Measurements from ENCODE around the gene PHLDB3.
"Not testable (repeated sequence)": the region's sequence is repeated elsewhere in the genome, so short reads cannot be mapped to it uniquely, and the experiment has no call there.

The PHLDB3 gene

GRCh38 chr19:43441716-43442115 lies 62.8 kb downstream of the PHLDB3 start:
- no peak overlapping the region for H3K4me3 ChIP-seq (ENCODE audit: low read length)
- TF ChIP-seq ZNF274 (IDR thresholded peaks at IDR 0.05; ENCODE audit: low read depth, low read length), result no peak

- H3K4me3 ChIP-seq (ENCODE audit: low read length), result no peak overlapping the region
- no peak for TF ChIP-seq ZNF274 (IDR thresholded peaks at IDR 0.05; ENCODE audit: low read depth, low read length)
Measured at GRCh38 chr19:43439709-43440063, 64.9 kb downstream of the PHLDB3 start.

GRCh38 chr19:43439032-43439708 lies 65.4 kb downstream of the PHLDB3 start:
- no peak for TF ChIP-seq ZNF274 (IDR thresholded peaks at IDR 0.05; ENCODE audit: low read depth, low read length)

GRCh38 chr19:43438291-43439031 lies 66.1 kb downstream of the PHLDB3 start:
- TF ChIP-seq ZNF274 (IDR thresholded peaks at IDR 0.05; ENCODE audit: low read depth, low read length), result no peak
- no peak overlapping the region for H3K4me3 ChIP-seq (ENCODE audit: low read length)

More at GRCh38 chr19:43439032-43439708, 65.4 kb downstream of the PHLDB3 start:
- H3K4me3 ChIP-seq (ENCODE audit: low read length), result no peak overlapping the region

DNA sequence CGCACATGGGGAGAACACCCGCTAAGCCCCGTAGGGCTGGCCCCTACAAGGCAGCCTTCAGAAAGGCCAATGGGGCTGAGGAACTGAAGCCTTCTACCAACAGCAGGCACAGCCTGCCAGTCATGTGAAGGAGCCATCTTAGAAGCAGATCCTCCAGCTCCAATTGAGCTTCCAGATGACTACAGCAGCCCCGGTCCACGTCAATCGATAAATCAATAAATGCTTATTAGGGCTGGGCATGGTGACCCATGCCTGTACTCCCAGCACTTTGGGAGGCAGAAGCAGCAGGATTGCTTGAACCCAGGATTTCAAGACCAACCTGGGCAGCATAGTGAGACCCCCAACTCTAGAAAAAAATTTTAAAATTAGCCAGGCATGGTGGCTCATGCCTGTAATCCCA lies 66.8 kb downstream of the PHLDB3 start:
- TF ChIP-seq ZNF274 (IDR thresholded peaks at IDR 0.05; ENCODE audit: low read depth, low read length), result no peak
- H3K4me3 ChIP-seq (ENCODE audit: low read length), result no peak overlapping the region

- not testable (repeated sequence) for H3K4me3 ChIP-seq (ENCODE audit: low read length)
Measured at GRCh38 chr19:43437284-43437683, 67.3 kb downstream of the PHLDB3 start.

DNA sequence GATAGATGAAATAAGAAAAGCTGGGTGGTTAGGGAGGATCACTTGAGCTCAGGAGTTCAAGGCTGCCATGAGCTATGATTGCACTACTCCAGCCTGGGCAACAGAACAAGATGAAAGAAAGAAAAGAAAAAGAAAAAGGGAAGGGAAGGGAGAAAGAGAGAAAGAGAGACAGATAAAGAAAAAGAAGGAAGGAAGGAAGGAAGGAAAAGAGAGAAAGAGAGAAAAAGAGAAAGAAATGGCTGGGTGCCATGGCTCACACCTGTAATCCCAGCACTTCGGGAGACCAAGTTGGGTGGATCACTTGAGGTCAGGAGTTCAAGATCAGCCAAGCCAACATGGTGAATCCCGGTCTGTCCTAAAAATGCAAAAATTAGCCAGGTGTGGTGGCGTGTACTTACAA lies 68.8 kb downstream of the PHLDB3 start:
- no peak overlapping the region for H3K4me3 ChIP-seq (ENCODE audit: low read length)
- TF ChIP-seq ZNF274 (IDR thresholded peaks at IDR 0.05; ENCODE audit: low read depth, low read length), result no peak

DNA sequence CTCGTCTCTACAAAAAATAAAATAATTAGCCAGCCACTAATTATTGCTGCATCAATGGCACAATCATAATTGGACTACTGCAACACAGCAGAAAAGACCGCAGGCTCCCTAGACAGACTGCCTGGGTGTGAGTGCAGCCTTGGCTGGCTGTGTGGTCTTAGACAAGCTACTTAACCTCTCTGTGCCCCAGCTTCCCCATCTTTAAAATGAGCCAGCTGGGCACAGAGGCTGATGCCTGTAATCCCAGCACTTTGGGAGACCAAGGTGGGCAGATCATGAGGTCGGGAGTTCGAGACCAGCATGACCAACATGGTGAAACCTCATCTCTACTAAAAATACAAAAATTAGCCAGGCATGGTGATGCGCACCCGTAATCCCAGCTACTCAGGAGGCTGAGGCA lies 70.9 kb downstream of the PHLDB3 start:
- no peak for TF ChIP-seq ZNF274 (IDR thresholded peaks at IDR 0.05; ENCODE audit: low read depth, low read length)
- no peak overlapping the region for H3K4me3 ChIP-seq (ENCODE audit: low read length)

GRCh38 chr19:43433358-43433673 lies 71.2 kb downstream of the PHLDB3 start:
- H3K4me3 ChIP-seq (ENCODE audit: low read length), result no peak overlapping the region
- no peak for TF ChIP-seq ZNF274 (IDR thresholded peaks at IDR 0.05; ENCODE audit: low read depth, low read length)

- H3K4me3 ChIP-seq (ENCODE audit: low read length), result no peak overlapping the region
- no peak for TF ChIP-seq ZNF274 (IDR thresholded peaks at IDR 0.05; ENCODE audit: low read depth, low read length)
Measured at GRCh38 chr19:43430976-43431375, 73.6 kb downstream of the PHLDB3 start.

GRCh38 chr19:43430142-43430710 lies 74.3 kb downstream of the PHLDB3 start:
- no peak for TF ChIP-seq ZNF274 (IDR thresholded peaks at IDR 0.05; ENCODE audit: low read depth, low read length)
- no peak overlapping the region for H3K4me3 ChIP-seq (ENCODE audit: low read length)

DNA sequence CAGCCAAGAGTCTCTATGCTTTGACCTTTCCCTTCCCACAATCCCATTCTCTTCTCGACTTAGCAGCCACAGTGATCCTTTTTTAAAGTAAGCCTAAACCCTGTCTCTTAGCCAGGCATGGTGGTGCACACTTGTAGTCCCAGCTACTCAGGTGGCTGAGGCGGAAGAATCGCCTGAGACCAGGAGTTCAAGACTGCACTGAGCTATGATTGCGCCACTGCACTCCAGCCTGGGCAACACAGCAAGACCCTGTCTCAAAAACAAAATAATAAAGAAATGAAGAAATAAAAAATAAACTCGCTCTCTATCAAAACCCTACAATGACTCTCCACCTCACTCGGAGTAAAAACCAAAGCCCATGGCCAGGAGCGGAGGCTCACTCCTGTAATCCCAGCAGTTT lies 75.2 kb downstream of the PHLDB3 start:
- TF ChIP-seq ZNF274 (IDR thresholded peaks at IDR 0.05; ENCODE audit: low read depth, low read length), result no peak
- H3K4me3 ChIP-seq (ENCODE audit: low read length), result no peak overlapping the region

- H3K4me3 ChIP-seq (ENCODE audit: low read length), result no peak overlapping the region
- no peak for TF ChIP-seq ZNF274 (IDR thresholded peaks at IDR 0.05; ENCODE audit: low read depth, low read length)
Measured at GRCh38 chr19:43425567-43426392, 78.8 kb downstream of the PHLDB3 start.
